Astrocyte of the spinal cord (primary cell): ENCODE measurements around the gene NLRP1.

Experiments used
- DNase-seq: peaks from one replicate; pipeline ENCODE4 v3.0.0; 2011; ENCODE audit warnings: low read depth, low spot score
- H3K4me3 ChIP-seq: 2 replicates; pipeline ENCODE4 v1.5.1; 2011; ENCODE audit warnings: low read depth, mild to moderate bottlenecking, low read length, moderate library complexity
- in situ Hi-C: cut with HindIII; loops from 2 replicates; pipeline ENCODE4 v1.10.0; 2017; ENCODE audit warnings: low sequenced_read_pairs
- TF ChIP-seq, protein P1 (sequence below): IDR thresholded peaks from 2 replicates; pipeline ENCODE4 v1.5.1; 2012; ENCODE audit warnings: low read depth, mild to moderate bottlenecking, low read length, inconsistent platforms

Gene NLRP1

GRCh38 chr17:5621729-5622128, 37.4 kb upstream of the NLRP1 start:
- TF ChIP-seq, protein P1, sequence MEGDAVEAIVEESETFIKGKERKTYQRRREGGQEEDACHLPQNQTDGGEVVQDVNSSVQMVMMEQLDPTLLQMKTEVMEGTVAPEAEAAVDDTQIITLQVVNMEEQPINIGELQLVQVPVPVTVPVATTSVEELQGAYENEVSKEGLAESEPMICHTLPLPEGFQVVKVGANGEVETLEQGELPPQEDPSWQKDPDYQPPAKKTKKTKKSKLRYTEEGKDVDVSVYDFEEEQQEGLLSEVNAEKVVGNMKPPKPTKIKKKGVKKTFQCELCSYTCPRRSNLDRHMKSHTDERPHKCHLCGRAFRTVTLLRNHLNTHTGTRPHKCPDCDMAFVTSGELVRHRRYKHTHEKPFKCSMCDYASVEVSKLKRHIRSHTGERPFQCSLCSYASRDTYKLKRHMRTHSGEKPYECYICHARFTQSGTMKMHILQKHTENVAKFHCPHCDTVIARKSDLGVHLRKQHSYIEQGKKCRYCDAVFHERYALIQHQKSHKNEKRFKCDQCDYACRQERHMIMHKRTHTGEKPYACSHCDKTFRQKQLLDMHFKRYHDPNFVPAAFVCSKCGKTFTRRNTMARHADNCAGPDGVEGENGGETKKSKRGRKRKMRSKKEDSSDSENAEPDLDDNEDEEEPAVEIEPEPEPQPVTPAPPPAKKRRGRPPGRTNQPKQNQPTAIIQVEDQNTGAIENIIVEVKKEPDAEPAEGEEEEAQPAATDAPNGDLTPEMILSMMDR, result no peak
- no peak overlapping the region for H3K4me3 ChIP-seq
- in situ Hi-C loops, result no loop called here
- DNase-seq, result no peak

- H3K4me3 ChIP-seq, result no peak overlapping the region
- TF ChIP-seq, protein P1, result no peak
- in situ Hi-C loops, result no loop called here
- DNase-seq, result no peak
Measured at GRCh38 chr17:5621026-5621425, 36.7 kb upstream of the NLRP1 start.

DNA sequence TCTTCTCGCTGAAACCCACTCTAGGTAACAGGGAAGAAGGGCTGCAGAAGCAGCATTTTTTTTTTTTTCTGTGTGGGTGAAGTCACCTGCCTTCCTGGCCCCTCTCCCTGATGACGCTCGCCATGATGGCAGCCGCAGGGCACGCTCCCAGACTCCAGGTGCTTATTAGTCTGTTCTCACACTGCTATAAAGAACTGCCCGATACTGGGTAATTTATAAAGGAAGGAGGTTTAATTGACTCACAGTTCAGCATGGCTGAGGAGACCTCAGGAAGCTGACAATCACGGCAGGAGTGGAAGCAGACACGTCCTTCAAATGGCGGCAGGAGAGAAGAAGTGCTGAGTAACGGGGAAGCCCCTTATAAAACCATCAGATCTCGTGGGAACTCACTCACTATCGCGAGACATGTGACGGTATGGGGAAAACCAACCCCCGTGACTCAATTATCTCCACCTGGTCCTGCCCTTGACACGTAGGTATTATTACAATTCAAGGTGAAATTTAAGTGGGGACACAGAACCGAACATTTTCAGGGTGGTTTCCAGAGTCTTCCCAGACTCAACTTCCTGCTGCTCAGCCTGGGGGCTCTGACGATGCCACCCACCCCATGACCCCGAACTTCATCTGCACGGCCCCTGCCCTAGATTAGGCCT, 34.9 kb upstream of the NLRP1 start:
- TF ChIP-seq, protein P1, result no peak
- no peak for DNase-seq
- in situ Hi-C loops, result no loop called here
- no peak overlapping the region for H3K4me3 ChIP-seq

GRCh38 chr17:5618476-5618875, 34.2 kb upstream of the NLRP1 start:
- TF ChIP-seq, protein P1, result no peak
- no peak for DNase-seq
- in situ Hi-C loops, result no loop called here
- H3K4me3 ChIP-seq, result no peak overlapping the region

DNA sequence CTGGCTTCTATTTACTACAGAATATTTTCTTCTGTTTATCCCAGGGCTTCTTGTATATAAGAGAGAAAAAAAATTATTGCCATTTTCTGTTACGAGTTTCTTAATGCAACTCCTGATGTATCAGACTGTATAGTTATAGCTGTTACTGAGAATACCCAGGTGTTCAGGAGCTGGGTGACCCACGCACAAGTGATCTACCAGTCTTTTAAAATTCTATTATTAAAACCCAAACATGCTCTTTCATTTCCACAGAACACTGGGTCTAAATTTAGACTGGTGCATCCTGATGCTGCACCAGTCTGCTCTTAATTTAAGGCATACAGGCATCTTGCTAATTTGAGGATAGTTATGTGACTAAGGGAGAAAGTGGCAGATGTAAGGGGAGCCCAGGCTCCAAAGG, 31.2 kb upstream of the NLRP1 start:
- TF ChIP-seq, protein P1, result no peak
- DNase-seq, result no peak
- no peak overlapping the region for H3K4me3 ChIP-seq
- in situ Hi-C loops, result no loop called here

- DNase-seq, result no peak
- TF ChIP-seq, protein P1, result no peak
- in situ Hi-C loops, result no loop called here
- no peak overlapping the region for H3K4me3 ChIP-seq
Measured at GRCh38 chr17:5610956-5611355, 26.6 kb upstream of the NLRP1 start.
